Stimulated activated CD8-positive, alpha-beta memory T cell treated with anti-CD3 and anti-CD28 coated beads, Interleukin-7, amount 100 ng/mL, for 1 hour (primary cell): ENCODE data around the gene KRT84.

Experiments used
- DNase-seq, 2 donors: peaks; one replicate each; pipeline ENCODE4 v3.0.0-alpha.2; 2020; ENCODE audit warnings: low read depth in 2 of 2

The KRT84 gene

DNA sequence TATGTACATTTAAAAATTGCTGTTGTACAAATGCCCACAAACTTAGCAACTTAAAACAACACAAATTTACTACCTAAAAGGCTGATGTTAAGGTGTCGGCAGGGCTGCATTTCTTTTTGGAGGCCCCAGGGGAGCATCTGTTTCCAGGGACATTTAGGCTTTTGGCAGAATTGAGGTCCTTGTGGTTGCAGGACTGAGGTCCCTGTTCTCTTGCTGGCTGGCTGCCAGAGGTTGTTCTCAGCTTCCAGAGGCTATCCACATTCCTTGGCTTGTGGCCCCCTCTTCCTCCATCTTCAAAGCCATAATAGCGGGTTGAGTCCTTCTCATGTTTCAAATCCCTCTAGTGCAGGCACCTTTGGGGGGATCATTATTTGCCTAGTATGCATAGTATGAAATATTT is 41.9 kb downstream of the KRT84 start:
- DNase-seq = no peak

DNA sequence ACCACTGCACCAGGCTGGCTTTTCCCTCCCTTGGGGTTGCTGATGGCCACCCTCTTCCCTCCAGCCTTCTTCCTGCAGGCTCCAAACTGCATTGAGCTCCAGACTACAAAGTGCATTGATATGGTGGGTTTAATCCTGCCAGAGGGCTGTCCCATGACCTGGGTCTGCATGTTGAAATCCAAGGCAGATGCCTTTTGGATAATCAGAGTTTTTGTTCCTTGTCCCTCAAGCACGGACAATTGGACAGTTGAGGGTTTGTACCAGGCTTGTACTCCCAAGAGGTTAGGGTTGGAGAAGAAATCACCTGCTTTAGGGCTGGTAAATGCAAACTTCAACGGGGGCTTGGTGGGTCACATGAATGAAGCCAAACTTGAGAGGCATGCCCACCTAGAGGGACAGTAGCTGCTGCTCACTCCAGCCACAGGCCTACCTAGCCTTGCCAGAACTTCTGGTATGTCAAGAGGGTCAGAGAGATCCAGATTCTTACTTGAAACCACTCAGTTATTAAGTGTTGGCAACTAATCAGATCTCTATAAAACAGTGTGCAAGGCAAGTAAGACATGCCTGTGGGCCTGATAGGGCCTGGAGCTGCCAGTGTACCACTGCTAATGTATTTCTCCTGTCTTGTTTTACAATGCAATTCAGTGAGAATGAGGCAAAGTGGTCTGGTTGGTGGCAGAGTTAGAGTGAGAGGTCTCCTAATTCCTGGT is 42.5 kb downstream of the KRT84 start:
- DNase-seq = no peak

DNA sequence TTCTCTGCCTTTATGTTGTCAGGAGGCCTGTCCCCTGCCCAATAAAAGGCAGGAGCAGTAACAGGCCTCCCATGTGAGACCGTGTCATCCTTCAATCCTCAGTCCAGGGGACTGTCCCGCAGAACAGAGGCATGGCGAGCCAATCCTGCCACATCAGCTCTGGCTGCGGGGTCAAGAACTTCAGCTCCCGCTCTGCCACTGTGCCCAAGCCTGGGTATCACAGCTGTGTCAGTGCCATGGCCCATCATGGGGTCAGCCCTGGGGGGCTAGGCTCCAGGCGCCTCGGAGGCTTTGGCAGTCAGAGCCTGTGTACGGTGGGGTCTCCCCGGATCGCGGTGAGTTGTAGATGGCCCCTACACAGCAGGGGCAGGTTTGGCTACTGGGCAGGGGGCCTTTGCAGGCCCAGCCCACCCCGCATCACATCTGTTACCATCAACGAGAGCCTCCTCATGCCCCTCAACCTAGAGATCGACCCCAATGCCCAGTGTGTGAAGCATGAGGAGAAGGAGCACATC is 44.3 kb downstream of the KRT84 start:
- DNase-seq = no peak

DNA sequence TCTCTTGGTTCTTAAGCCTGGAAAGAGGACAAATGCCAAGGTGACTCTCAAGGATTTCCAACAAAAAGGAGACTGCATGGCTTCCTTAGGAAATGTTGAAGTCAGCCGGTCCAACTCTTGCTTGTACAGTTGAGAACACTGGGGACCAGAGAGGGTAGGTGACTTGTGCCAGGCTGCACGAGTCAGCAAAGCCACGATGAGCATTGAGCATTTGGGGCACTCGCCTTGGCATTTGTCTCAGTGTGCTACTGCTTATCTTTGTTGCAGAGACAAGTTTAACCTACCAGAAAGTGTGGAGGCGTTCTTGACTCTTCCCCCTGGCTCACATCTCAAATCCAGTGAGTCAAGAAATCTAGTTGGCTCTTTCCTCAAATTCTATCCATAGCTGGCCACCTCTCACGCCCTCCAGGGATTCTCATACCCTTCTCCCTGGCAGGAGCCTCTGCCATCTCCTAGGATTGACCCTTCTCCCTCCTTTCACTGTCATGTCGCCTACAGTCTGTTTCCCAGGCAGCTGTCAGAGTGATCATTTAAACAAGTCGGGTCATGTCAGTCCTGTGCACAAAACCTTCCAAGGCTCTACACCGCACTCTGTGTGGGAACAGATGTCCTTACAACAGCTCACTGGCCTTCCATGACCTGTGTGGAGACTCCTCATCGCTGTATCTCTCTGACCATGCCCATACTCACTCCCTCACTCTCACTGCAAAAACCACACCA is 47.1 kb downstream of the KRT84 start:
- no peak for DNase-seq

DNA sequence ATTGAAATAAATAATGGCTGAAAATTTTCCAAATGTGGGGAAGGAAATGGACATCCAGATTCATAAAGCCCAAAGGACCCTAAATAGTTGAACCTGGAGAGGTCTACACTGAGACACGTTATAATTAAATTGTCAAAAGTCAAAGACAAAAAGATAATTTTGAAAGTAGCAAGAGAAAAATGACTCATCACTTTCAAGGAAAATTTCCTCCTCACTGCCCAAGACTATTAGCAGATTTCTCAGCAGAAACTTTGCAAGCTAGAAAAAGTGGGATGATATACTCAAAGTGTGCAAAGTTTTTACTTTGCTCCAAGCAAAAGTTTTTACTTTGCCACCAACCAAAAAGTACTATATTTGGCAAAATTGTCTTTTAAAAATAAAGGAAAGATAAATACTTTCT is 48.4 kb downstream of the KRT84 start:
- no peak for DNase-seq

DNA sequence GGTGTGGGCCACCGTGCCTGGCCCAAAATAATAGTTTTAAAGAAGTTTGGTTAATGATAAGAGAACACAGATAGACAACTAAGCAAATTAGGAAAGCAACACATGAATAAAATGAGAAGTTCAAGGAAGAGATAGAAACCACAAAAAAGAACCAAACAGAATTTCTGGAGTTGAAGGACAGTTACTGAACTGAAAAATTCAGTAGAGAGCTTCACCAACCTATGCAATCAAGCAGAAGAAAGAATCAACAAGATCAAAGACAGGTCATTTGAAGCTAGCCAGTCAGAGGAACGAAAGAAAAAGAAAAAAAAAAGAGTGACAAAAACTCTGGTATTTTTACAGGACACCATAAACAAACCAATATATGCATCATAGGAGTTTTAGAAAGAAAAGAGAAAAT is 48.8 kb downstream of the KRT84 start:
- DNase-seq = no peak

DNA sequence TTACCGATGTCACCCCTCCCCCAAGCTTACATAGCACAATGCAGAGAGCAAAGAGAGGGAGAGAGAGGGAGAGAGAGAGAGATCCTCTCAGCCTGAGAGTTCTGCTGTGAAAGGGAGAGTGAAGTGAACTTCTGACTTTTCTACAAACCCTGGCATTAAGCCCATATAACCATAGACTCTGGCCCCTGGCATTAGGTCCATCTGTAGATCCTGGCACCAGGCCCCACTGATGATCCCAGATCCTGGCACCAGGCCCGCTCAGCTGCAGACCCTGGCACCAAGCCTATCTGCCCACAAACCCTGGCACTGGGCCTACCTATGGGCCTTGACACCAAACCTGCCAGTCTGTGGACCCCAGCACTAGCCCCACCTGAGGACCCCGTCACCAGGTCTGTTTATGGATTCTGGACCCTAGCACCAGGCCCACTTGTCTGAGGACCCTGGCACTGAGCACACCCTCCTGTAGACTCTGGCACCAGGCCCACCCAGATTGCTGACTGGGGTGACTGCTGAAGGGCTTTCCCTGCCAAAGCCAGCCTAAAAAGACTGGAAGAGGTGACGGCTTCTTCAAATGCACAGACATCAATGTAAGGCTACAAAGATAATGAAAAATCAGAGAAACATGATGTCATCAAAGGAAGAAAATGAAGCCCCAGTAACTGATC is 49.7 kb downstream of the KRT84 start:
- no peak for DNase-seq

DNA sequence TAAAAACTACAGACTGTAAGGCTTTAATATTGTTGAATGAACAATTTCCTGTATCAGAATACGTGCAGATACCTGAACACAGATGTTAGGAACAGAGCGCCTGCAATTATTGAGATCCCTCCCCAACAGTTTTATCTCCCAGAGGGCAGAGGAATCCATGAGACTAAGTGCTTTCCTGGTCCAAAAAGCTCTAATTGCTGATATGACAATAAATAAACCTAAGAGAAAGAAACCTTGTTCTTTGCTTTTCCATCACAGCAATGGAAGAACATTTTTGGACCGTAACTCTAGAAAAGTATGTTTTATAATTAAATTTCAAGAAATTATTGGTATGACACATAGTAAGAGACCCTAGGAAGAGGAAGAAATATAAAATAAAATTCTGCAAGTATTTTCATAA is 51.3 kb downstream of the KRT84 start:
- DNase-seq = no peak

DNA sequence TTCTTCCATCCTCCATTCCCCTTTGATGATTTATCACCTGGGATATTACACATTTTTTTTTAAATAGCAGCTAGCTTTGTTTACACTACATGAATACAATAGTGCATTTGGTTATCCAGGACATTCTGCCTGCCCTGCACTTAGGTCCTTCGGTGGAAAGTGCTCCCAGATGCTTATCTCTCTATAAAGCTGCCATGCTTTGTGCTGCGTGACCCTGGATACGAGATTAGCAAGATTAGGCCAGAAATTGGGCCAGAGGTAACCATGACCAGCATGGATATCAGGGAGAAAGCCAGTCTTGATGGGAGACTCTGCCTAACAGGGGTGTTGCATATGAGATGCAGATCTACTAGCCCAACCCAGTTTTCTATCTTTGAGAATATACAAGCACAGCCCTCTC is 52.1 kb downstream of the KRT84 start:
- DNase-seq = no peak

DNA sequence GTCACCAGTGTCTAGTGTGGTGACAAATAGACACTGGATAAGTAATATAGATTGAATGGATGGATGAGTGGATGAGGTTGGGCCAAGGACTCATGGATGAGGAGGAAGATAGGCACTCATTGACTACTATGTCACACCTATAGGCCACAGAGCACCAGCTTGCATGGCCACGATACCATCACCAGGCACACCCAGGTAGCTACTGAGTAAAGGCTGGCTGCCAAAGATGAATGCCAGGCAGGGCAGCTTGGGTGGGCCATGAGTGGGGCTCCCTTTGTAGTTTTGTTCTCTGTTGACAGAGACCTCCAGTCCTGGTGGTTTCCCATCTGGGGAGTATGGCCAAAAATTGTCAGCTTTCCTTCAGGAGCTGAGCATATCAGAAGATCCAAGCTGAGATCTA is 53.1 kb downstream of the KRT84 start:
- DNase-seq = no peak

DNA sequence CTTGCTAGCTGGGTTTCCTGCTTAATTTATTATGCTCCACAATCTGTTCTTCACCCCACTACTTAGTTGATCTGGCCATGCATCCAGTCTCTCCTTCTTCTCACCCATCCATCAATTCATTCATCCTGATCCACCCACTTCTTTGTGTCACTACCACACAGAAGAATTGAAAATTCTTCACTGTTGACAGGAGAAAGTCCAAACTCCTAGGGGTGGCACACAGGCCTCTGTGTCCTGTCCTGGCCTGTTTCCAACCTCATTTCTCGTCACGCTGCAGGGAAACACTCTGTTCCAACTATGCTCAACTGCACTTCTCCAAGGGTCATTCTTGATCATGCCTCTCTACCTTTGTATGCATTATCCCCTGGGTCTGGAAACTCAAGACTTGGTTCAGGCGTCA is 53.6 kb downstream of the KRT84 start:
- no peak for DNase-seq

DNA sequence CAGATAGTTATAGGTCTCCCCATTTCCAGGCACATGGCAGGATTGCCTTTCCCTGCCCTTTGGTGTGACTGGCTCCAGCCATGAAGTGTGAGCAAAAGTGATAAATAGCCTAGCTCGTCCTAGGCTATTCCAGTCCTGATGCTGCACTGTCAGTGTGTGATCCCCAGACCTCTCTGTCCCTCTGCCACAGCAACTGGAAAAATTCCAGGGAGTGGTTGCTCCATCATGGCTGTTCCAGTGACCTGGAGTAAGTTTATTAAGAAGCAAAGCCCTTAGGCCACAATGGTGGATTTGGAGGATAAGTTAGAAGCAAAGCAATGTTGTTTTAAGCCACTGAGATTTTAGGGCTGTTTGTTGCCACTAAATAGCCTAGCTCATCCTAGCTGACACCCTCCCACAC is 54.4 kb downstream of the KRT84 start:
- DNase-seq = no peak

DNA sequence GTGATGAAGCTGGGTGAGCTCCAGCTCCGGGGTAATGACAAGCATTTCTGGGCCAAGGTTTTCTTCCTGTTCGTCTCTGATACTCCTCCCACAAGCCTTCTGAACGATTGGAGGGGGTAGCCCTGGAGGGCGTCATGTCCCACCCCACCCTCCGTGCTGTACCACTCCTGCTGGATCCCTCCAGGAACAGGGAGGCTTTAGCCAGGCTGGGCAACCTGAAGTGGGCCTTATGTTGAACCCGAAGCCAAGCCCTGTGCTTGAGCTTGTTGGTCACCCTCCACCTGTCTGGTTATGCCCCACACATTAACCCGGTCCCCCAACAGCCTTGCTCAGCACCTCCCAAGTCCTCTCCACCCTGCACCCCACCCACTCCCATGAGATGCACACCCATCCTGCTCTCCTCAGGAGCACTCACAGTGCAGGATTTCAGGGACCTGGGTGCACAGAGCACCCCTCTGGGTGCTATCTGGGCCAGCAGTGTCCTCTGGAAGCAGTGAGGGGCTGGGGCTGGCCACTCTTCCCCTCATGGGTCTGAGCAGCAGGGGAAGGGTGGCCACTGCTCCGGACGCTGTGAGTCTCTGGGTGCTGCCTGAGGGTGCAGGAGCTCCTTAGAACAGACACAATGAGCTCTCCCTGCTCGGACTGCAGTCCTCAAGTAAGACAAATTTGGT is 57.5 kb downstream of the KRT84 start:
- DNase-seq = no peak
